Measurements from ENCODE around the gene CCDC192. TPM values are rescaled to one million over a fixed set of nuclear protein-coding genes. Genes with fewer than 3 reads are reported as not detected.

CCDC192 gene
- total and polyA plus RNA-seq, 10 of the 15 experiments (the other 5 are each of a cell fraction or from before 2014, with no cell fraction given): 0.20 to 0.79 (median 0.32) TPM; not detected in 4

GRCh38 chr5:127936439-127936972, 233.3 kb downstream of the CCDC192 start (continued):
- TF ChIP-seq ZNF687 (IDR thresholded peaks at IDR 0.05) (no peak), BCLAF1 (IDR thresholded peaks at IDR 0.05) (no peak), EED (IDR thresholded peaks at IDR 0.05; ENCODE audit: low read depth) (peak; percentile 34; the same call in 1 of the 2 replicates), NKRF (conservative IDR thresholded peaks at IDR 0.05) (no peak), REST (IDR thresholded peaks at IDR 0.05; ENCODE audit: low read depth, low read length) (no peak), SMAD5 (IDR thresholded peaks at IDR 0.05; ENCODE audit: low read depth) (no peak), CREM (IDR thresholded peaks at IDR 0.05; ENCODE audit: low read depth) (peak; percentile 64), SRF (IDR thresholded peaks at IDR 0.05; ENCODE audit: low read depth in 2 of 2, low read length in 2 of 2) (no peak), ZNF24 (IDR thresholded peaks at IDR 0.05) (no peak), TCF12 (IDR thresholded peaks at IDR 0.05; ENCODE audit: low read depth, low read length) (no peak)

Data from GM12878 (cell line).